GM23338 (cell line): ENCODE results near the gene CHAT. TPM values are rescaled to one million over a fixed set of nuclear protein-coding genes. Genes with fewer than 3 reads are reported as not detected.

Experiments used
- ATAC-seq: fragments of 200-7000 bp; cut with Tn5 transposase; 3 replicates; pipeline ENCODE4 v1.9.1; 2020
- DNase-seq: peaks from one replicate; pipeline ENCODE4 v3.0.0-alpha.2; 2015; ENCODE audit warnings: low spot score
- H2AFZ ChIP-seq: fragments of 200-600 bp; sonication (generic); 2 replicates; pipeline ENCODE4 v1.8.0; 2016; ENCODE audit warnings: antibody characterized with exemption, mild to moderate bottlenecking, moderate library complexity
- H3F3A ChIP-seq: fragments of 200-600 bp; sonication (generic); replicated peaks from 2 replicates; pipeline ENCODE4 v1.8.0; 2017; ENCODE audit warnings: antibody characterized with exemption, mixed run types, low read depth
- H3K27ac ChIP-seq: fragments of 200-600 bp; sonication (generic); 2 replicates; pipeline ENCODE4 v1.6.1; 2016; ENCODE audit warnings: low read depth
- H3K27me3 ChIP-seq: fragments of 200-600 bp; sonication (generic); 2 replicates; pipeline ENCODE4 v1.8.0; 2016; ENCODE audit warnings: mild to moderate bottlenecking, mixed run types, moderate library complexity; ENCODE audit not compliant: insufficient read depth
- H3K36me3 ChIP-seq: fragments of 200-600 bp; sonication (generic); 2 replicates; pipeline ENCODE4 v1.8.0; 2016; ENCODE audit warnings: mild to moderate bottlenecking; ENCODE audit not compliant: insufficient read depth
- H3K4me1 ChIP-seq: fragments of 200-600 bp; sonication (generic); 2 replicates; pipeline ENCODE4 v1.8.0; 2016; ENCODE audit warnings: mild to moderate bottlenecking, moderate library complexity; ENCODE audit not compliant: insufficient read depth
- H3K4me2 ChIP-seq: fragments of 200-600 bp; sonication (generic); 2 replicates; pipeline ENCODE4 v1.7.1; 2017; ENCODE audit warnings: mixed run types
- H3K4me3 ChIP-seq: fragments of 200-600 bp; sonication (generic); 2 replicates; pipeline ENCODE4 v1.6.1; 2016; ENCODE audit warnings: mixed run types
- H3K79me2 ChIP-seq: fragments of 200-600 bp; sonication (generic); replicated peaks from 2 replicates; pipeline ENCODE4 v1.8.0; 2017; ENCODE audit warnings: mild to moderate bottlenecking; ENCODE audit not compliant: insufficient read depth
- H3K9me2 ChIP-seq: fragments of 200-600 bp; sonication (generic); 2 replicates; pipeline ENCODE4 v1.8.0; 2017; ENCODE audit not compliant: insufficient read depth
- H4K20me1 ChIP-seq: fragments of 200-600 bp; sonication (generic); replicated peaks from 2 replicates; pipeline ENCODE4 v1.8.0; 2017; ENCODE audit warnings: mild to moderate bottlenecking; ENCODE audit not compliant: insufficient read depth
- H3K27ac Mint-ChIP-seq: 2 replicates; pipeline ENCODE4 v1.8.0; 2020; ENCODE audit warnings: inconsistent platforms, mild to moderate bottlenecking, moderate library complexity, mixed read lengths
- H3K27me3 Mint-ChIP-seq: 3 replicates; pipeline ENCODE4 v1.8.0; 2022; ENCODE audit warnings: low read depth, mild to moderate bottlenecking, moderate library complexity, mixed read lengths, inconsistent platforms; ENCODE audit not compliant: insufficient read depth, poor library complexity
- H3K36me3 Mint-ChIP-seq: 3 replicates; pipeline ENCODE4 v1.8.0; 2021; ENCODE audit warnings: low read depth, mild to moderate bottlenecking, inconsistent platforms, moderate library complexity, mixed read lengths
- H3K4me1 Mint-ChIP-seq: 3 replicates; pipeline ENCODE4 v1.8.0; 2020; ENCODE audit warnings: mild to moderate bottlenecking, inconsistent platforms, mixed read lengths
- H3K4me3 Mint-ChIP-seq: 3 replicates; pipeline ENCODE4 v1.8.0; 2021; ENCODE audit warnings: moderate library complexity, mild to moderate bottlenecking, inconsistent platforms, mixed read lengths
- H3K9me3 Mint-ChIP-seq: 3 replicates; pipeline ENCODE4 v1.8.0; 2020; ENCODE audit warnings: moderate library complexity, mild to moderate bottlenecking, inconsistent platforms, mixed read lengths
- CTCF ChIP-seq, 2 experiments: fragments of 200-600 bp in 1 of 2; sonication (generic) in 1 of 2; conservative IDR thresholded peaks; 2 replicates each; pipeline versions ENCODE4 v1.5.1 to v1.6.1; 2016 to 2017; ENCODE audit warnings: antibody characterized with exemption in 2 of 2, low read depth in 2 of 2, mild to moderate bottlenecking in 2 of 2, moderate library complexity in 1 of 2
- EZH2phosphoT487 ChIP-seq: fragments of 200-600 bp; sonication (generic); IDR thresholded peaks from one replicate; pipeline ENCODE4 v1.8.1; 2018; ENCODE audit warnings: antibody characterized with exemption; ENCODE audit not compliant: unreplicated experiment
- JUNB ChIP-seq: IDR thresholded peaks from one replicate; pipeline ENCODE4 v1.6.1; 2016; ENCODE audit warnings: antibody characterized with exemption; ENCODE audit not compliant: unreplicated experiment
- NANOG ChIP-seq: IDR thresholded peaks from 2 replicates; pipeline ENCODE4 v1.6.1; 2016; ENCODE audit warnings: antibody characterized with exemption, borderline replicate concordance
- POLR2AphosphoS5 ChIP-seq: IDR thresholded peaks from 2 replicates; pipeline ENCODE4 v1.6.1; 2016; ENCODE audit warnings: antibody characterized with exemption, low read depth
- STAT1 ChIP-seq: IDR thresholded peaks from one replicate; pipeline ENCODE4 v1.6.1; 2016; ENCODE audit warnings: antibody characterized with exemption; ENCODE audit not compliant: unreplicated experiment
- ZNF114 ChIP-seq: fragments of 250-450 bp; sonication (Bioruptor Pico); IDR thresholded peaks from 2 replicates; pipeline ENCODE4 v1.5.0; 2020; ENCODE audit warnings: mild to moderate bottlenecking, moderate library complexity
- ZNF331 ChIP-seq: fragments of 250-450 bp; sonication (Bioruptor Pico); IDR thresholded peaks from 2 replicates; pipeline ENCODE4 v1.5.0; 2020; ENCODE audit warnings: low read depth, mild to moderate bottlenecking, moderate library complexity
- ZNF462 ChIP-seq: fragments of 250-450 bp; sonication (Bioruptor Pico); IDR thresholded peaks from 2 replicates; pipeline ENCODE4 v1.5.0; 2020; ENCODE audit warnings: mild to moderate bottlenecking, moderate library complexity
- polyA plus RNA-seq: library from polyadenylated mRNA; unstranded; fragments of >200 nt; fragmentation: Nextera tagmentation; extraction: Ambion mirVana; gene quantifications from 2 replicates; pipeline ENCODE4 v1.2.1, GENCODE V29; 2016
- total RNA-seq: library from RNA; depleted of rRNA; stranded (reverse); fragments of >200 nt; shearing (Covaris generic); gene quantifications from 2 replicates; pipeline ENCODE4 v1.2.3, GENCODE V29; 2014

CHAT gene
- total and polyA plus RNA-seq, 2 experiments from 2014 or later = not detected

- no peak for DNase-seq
- H3K4me1 ChIP-seq = peaks cover 5% of the 10 kb centered on the region; the same call in 1 of the 2 replicates
- H3K36me3 Mint-ChIP-seq = no peaks in the 10 kb centered on the region
- no peak overlapping the region for H2AFZ ChIP-seq
- ATAC-seq = peak; percentile 17
- H3K4me2 ChIP-seq = no peak overlapping the region
- H3K4me3 ChIP-seq = no peak overlapping the region
- no peak overlapping the region for H3K4me3 Mint-ChIP-seq
- TF ChIP-seq CTCF (conservative IDR thresholded peaks at IDR 0.05; ENCODE audit: low read depth in 2 of 2) = peak; percentile 10 to 45; a peak in 2 of 4 replicates
- TF ChIP-seq ZNF114 (CRISPR knock-in tag) = no peak
- no peaks in the 10 kb centered on the region for H3K9me2 ChIP-seq
- no peaks in the 10 kb centered on the region for H3K36me3 ChIP-seq
- peaks cover 13% of the 10 kb centered on the region for H3K27me3 Mint-ChIP-seq
- H3K4me1 Mint-ChIP-seq = peaks cover 16% of the 10 kb centered on the region
- no peaks in the 10 kb centered on the region for H3K79me2 ChIP-seq
- no peak overlapping the region for H3K27ac ChIP-seq
- H3K27ac Mint-ChIP-seq = no peak overlapping the region
- no peaks in the 10 kb centered on the region for H3K27me3 ChIP-seq
- no peaks in the 10 kb centered on the region; the same call in 2 of the 3 replicates for H3K9me3 Mint-ChIP-seq
- no peaks in the 10 kb centered on the region for H4K20me1 ChIP-seq
- no peaks in the 10 kb centered on the region for H3F3A ChIP-seq
Measured at GRCh38 chr10:49645871-49646870, 32.3 kb downstream of the CHAT start.

GRCh38 chr10:49647554-49647953 is 33.7 kb downstream of the CHAT start:
- Histone ChIP-seq H3K9me2 (no peaks in the 10 kb centered on the region), H4K20me1 (no peaks in the 10 kb centered on the region), H3K4me3 (no peak overlapping the region), H3F3A (no peaks in the 10 kb centered on the region), H2AFZ (no peak overlapping the region), H3K4me1 (peaks cover 5% of the 10 kb centered on the region; the same call in 1 of the 2 replicates), H3K79me2 (no peaks in the 10 kb centered on the region), H3K27me3 (no peaks in the 10 kb centered on the region), H3K4me2 (no peak overlapping the region), H3K36me3 (no peaks in the 10 kb centered on the region), H3K27ac (no peak overlapping the region)
- no peak for DNase-seq
- H3K4me3 Mint-ChIP-seq = no peak overlapping the region
- no peak overlapping the region for H3K27ac Mint-ChIP-seq
- no peaks in the 10 kb centered on the region; the same call in 2 of the 3 replicates for H3K9me3 Mint-ChIP-seq
- no peaks in the 10 kb centered on the region for H3K36me3 Mint-ChIP-seq
- H3K4me1 Mint-ChIP-seq = peaks cover 16% of the 10 kb centered on the region
- H3K27me3 Mint-ChIP-seq = peaks cover 16% of the 10 kb centered on the region
- ATAC-seq = no peak
- no peak for TF ChIP-seq EZH2phosphoT487
- TF ChIP-seq STAT1 = no peak
- no peak for TF ChIP-seq ZNF462 (CRISPR knock-in tag)
- TF ChIP-seq CTCF (conservative IDR thresholded peaks at IDR 0.05; ENCODE audit: low read depth in 2 of 2) = no peak
- TF ChIP-seq NANOG = no peak
- no peak for TF ChIP-seq JUNB
- no peak for TF ChIP-seq ZNF331 (CRISPR knock-in tag)
- TF ChIP-seq ZNF114 (CRISPR knock-in tag) = no peak
- TF ChIP-seq POLR2AphosphoS5 = no peak
